Ramos (cell line): ENCODE results near the gene MRGPRD.

Experiments
- in situ Hi-C: fragments of 300-500 bp; cut with MboI; formaldehyde crosslinking; loops from one replicate; pipeline ENCODE4 v1.14.3; 2022; ENCODE audit warnings: low sequenced_read_pairs; ENCODE audit not compliant: unreplicated experiment

Gene MRGPRD

DNA sequence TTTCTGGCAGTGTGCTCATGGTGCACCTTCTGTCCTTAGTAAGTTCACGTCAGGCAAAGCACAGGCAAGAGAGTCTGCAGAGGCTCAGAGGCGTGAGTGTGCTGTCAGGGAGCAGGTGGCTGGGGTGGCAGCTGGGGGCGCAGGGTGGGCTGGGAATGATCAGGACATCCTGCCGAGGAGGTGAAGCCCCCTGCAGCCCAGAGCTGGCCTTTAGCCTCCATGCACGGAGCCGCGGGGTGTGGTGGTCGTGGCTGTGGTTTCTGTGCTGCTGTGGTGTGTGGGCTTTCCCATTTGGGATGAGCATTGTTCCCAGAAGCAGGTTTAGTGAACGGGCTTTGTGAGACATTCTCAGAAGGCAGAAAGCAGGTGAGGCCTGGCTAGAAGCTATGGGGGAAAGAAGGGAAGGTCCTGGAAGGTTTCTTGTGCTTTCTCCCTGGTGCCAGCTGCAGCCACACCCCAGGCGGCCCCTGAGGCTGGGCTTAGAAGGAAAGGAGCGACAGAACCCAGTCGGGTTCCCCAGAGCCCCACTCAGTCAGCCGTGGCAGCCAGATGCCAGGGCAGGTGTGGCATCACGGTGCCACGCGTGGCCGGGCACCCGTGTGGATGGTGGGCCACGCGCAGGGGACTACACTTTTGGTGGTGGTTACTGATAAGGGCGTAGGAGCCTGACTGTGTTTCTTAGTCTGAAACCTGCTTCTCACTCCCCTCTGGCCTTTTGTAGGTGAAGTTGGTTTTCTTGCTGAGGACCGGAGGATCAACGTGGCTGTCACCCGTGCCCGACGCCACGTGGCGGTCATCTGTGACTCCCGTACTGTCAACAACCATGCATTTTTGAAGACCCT, 45.0 kb downstream of the MRGPRD start:
- in situ Hi-C loops = no loop called here

DNA sequence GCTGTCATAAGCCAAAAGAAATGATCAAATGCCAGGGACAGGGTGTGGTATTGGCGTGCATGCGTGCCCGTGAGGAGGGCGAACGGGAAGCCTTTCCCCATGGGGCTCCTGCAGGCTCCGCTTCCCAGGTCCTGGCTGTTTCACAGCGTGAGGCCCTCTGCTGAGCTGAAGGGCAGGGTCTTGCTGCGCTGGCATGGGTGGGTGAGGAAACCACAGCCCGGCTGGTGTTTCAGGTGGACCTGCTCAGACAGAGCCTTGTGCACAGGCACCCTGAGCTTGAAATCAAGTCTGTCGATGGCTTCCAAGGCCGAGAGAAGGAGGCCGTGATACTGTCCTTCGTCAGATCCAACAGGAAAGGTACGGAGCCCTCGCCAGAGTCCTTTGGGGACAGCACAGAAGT, 45.7 kb downstream of the MRGPRD start:
- in situ Hi-C loops = no loop called here

- in situ Hi-C loops = no loop called here
Observed at GRCh38 chr11:68934666-68935065, 46.1 kb downstream of the MRGPRD start.

- in situ Hi-C loops = no loop called here
Observed at GRCh38 chr11:68934321-68934645, 46.5 kb downstream of the MRGPRD start.

GRCh38 chr11:68933605-68934320, 47.0 kb downstream of the MRGPRD start:
- in situ Hi-C loops = no loop called here

- in situ Hi-C loops = no loop called here
Observed at GRCh38 chr11:68932933-68933577, 47.7 kb downstream of the MRGPRD start.

DNA sequence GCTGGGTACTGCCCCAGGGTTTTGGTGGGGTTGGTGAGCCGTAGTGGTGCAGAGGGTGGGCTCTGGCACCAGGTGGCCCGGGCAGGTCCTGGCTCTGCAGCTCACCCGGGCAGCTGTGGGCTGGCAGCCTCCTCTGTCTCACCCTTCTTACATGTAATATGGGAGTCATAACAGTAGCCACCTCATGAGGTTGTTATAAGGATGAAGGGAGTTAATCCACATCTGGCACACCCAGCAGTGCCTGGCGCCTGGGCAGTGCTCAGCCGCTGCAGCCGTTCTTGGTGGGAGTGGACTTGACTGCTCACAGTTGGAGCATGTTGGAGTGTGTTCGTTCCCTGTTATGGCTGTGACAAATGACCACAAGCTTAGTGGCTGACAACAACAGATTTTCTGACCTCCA, 48.4 kb downstream of the MRGPRD start:
- in situ Hi-C loops = no loop called here

- in situ Hi-C loops = no loop called here
Observed at GRCh38 chr11:68931911-68932310, 48.9 kb downstream of the MRGPRD start.

GRCh38 chr11:68930991-68931855, 49.6 kb downstream of the MRGPRD start:
- in situ Hi-C loops = no loop called here
